Smooth muscle cell (in vitro differentiated cells): ENCODE measurements around the gene RNF217. TPM values are rescaled to one million over a fixed set of nuclear protein-coding genes. Genes with fewer than 3 reads are reported as not detected.
"Not testable (repeated sequence)": the region's sequence is repeated elsewhere in the genome, so short reads cannot be mapped to it uniquely, and the experiment has no call there.

Experiments used
- DNase-seq: peaks from one replicate; lab custom pipeline; 2025; ENCODE audit not compliant: unreplicated experiment; lab: John Stamatoyannopoulos, UW
- H2AFZ ChIP-seq: fragments of 200-600 bp; sonication (generic); 2 replicates; pipeline ENCODE4 v1.6.0; 2016; ENCODE audit warnings: antibody characterized with exemption, low read depth, mild to moderate bottlenecking
- H3F3A ChIP-seq: fragments of 200-600 bp; sonication (generic); 2 replicates; pipeline ENCODE4 v1.6.0; 2017; ENCODE audit warnings: antibody characterized with exemption, low read depth
- H3K27ac ChIP-seq: fragments of 200-600 bp; sonication (generic); 2 replicates; pipeline ENCODE4 v1.5.1; 2016; ENCODE audit warnings: low read depth, mild to moderate bottlenecking
- H3K27me3 ChIP-seq: fragments of 200-600 bp; sonication (generic); 2 replicates; pipeline ENCODE4 v1.6.1; 2016; ENCODE audit warnings: low read depth, mild to moderate bottlenecking
- H3K36me3 ChIP-seq: fragments of 200-600 bp; sonication (generic); 2 replicates; pipeline ENCODE4 v1.5.1; 2016; ENCODE audit warnings: low read depth
- H3K4me1 ChIP-seq: fragments of 200-600 bp; sonication (generic); 2 replicates; pipeline ENCODE4 v1.5.1; 2016; ENCODE audit warnings: low read depth
- H3K4me2 ChIP-seq: fragments of 200-600 bp; sonication (generic); 2 replicates; pipeline ENCODE4 v1.6.0; 2016; ENCODE audit warnings: mild to moderate bottlenecking
- H3K4me3 ChIP-seq: fragments of 200-600 bp; sonication (generic); 2 replicates; pipeline ENCODE4 v1.5.1; 2016; ENCODE audit warnings: mild to moderate bottlenecking
- H3K79me2 ChIP-seq: fragments of 200-600 bp; sonication (generic); 2 replicates; pipeline ENCODE4 v1.6.0; 2016; ENCODE audit warnings: low read depth, mild to moderate bottlenecking
- H3K9ac ChIP-seq: fragments of 200-600 bp; sonication (generic); 2 replicates; pipeline ENCODE4 v1.6.0; 2016; ENCODE audit warnings: low read depth
- H3K9me3 ChIP-seq: fragments of 200-600 bp; sonication (generic); replicated peaks from 2 replicates; pipeline ENCODE4 v1.5.1; 2016; ENCODE audit warnings: low read depth
- H4K20me1 ChIP-seq: fragments of 200-600 bp; sonication (generic); 2 replicates; pipeline ENCODE4 v1.6.0; 2016; ENCODE audit warnings: low read depth
- WGBS: methylation state at CpG from one replicate; pipeline ENCODE4 v1.1.7; 2016; ENCODE audit warnings: low lambda C conversion rate; 5-methylcytosine and 5-hydroxymethylcytosine counted together
- polyA plus RNA-seq: library from polyadenylated mRNA; unstranded; fragments of >200 nt; fragmentation: Nextera tagmentation; extraction: Ambion mirVana; gene quantifications from 2 replicates; pipeline ENCODE4 v1.2.1, GENCODE V29; 2016
- total RNA-seq: library from RNA; depleted of rRNA; stranded (reverse); fragments of >200 nt; gene quantifications from 2 replicates; pipeline ENCODE4 v1.2.3, GENCODE V29; 2014
- TF ChIP-seq, protein P1 (sequence below): fragments of 200-600 bp; sonication (generic); IDR thresholded peaks from 2 replicates; pipeline ENCODE4 v1.5.1; 2017; ENCODE audit warnings: borderline replicate concordance, mild to moderate bottlenecking, antibody characterized with exemption; ENCODE audit not compliant: insufficient read depth, poor library complexity, severe bottlenecking

RNF217 gene
- total and polyA plus RNA-seq, 2 experiments from 2014 or later, result 15.6 to 127 TPM

DNA sequence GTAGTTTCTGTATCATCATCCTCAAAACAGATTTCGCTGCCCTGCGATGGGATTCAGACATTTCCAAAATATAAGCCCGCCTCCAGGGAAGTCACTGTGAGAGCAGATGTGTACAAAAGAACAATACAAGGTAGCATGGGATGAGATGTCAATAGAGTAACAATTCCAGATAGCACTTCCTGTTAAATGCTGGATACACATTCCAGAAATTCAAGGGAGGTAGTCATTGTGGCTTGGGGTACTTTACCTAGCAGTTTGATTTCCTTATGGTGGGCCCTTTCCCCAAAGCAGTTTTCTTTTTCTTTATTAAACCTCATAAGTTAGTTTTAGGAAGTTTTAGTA lies 2.5 kb downstream of the RNF217 start:
- Histone ChIP-seq H3K4me3 (peak overlapping the region; percentile 93), H3K27ac (peak overlapping the region; percentile 89), H3K4me2 (peak overlapping the region; percentile 86), H3K36me3 (no peaks in the 10 kb centered on the region), H3F3A (peaks cover 19% of the 10 kb centered on the region), H3K79me2 (peaks cover 83% of the 10 kb centered on the region), H3K9me3 (no peaks in the 10 kb centered on the region), H3K9ac (peak overlapping the region; percentile 87), H3K27me3 (no peaks in the 10 kb centered on the region), H2AFZ (no peak overlapping the region), H4K20me1 (peaks cover 46% of the 10 kb centered on the region), H3K4me1 (peaks cover 23% of the 10 kb centered on the region)
- no peak for DNase-seq
- TF ChIP-seq, protein P1, sequence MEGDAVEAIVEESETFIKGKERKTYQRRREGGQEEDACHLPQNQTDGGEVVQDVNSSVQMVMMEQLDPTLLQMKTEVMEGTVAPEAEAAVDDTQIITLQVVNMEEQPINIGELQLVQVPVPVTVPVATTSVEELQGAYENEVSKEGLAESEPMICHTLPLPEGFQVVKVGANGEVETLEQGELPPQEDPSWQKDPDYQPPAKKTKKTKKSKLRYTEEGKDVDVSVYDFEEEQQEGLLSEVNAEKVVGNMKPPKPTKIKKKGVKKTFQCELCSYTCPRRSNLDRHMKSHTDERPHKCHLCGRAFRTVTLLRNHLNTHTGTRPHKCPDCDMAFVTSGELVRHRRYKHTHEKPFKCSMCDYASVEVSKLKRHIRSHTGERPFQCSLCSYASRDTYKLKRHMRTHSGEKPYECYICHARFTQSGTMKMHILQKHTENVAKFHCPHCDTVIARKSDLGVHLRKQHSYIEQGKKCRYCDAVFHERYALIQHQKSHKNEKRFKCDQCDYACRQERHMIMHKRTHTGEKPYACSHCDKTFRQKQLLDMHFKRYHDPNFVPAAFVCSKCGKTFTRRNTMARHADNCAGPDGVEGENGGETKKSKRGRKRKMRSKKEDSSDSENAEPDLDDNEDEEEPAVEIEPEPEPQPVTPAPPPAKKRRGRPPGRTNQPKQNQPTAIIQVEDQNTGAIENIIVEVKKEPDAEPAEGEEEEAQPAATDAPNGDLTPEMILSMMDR, result no peak
- WGBS, result 13% methylated on average over 3 of the region's 3 CpGs

DNA sequence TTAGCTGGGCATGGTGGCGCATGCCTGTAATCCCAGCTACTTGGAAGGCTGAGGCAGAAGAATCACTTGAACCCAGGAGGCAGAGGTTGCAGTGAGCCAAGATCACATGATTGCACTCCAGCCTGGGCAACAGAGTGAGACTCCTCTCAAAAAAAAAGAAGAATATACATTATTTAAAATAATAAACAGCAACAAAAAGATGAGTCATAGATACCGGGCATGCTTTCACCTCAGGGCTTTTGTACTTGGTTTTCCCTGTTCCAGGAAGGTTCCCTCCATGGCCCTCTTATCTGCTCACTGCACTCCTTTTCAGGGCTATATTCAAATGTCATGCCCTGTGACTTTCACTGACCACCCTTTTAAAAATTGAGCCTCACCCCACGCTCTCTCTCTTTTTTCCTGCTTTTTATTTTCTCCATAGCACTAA lies 3.2 kb downstream of the RNF217 start:
- peak overlapping the region; percentile 93 for H3K4me3 ChIP-seq
- H3K4me1 ChIP-seq, result peaks cover 23% of the 10 kb centered on the region
- H3K27ac ChIP-seq, result peak overlapping the region; percentile 89
- peak overlapping the region; percentile 86 for H3K4me2 ChIP-seq
- peaks cover 52% of the 10 kb centered on the region for H4K20me1 ChIP-seq
- H3K9me3 ChIP-seq, H2AFZ ChIP-seq, H3K36me3 ChIP-seq, DNase-seq, H3K9ac ChIP-seq, H3K27me3 ChIP-seq: not testable (repeated sequence)
- 58% methylated on average over 3 of the region's 3 CpGs for WGBS
- peaks cover 15% of the 10 kb centered on the region for H3F3A ChIP-seq
- peaks cover 83% of the 10 kb centered on the region for H3K79me2 ChIP-seq

DNA sequence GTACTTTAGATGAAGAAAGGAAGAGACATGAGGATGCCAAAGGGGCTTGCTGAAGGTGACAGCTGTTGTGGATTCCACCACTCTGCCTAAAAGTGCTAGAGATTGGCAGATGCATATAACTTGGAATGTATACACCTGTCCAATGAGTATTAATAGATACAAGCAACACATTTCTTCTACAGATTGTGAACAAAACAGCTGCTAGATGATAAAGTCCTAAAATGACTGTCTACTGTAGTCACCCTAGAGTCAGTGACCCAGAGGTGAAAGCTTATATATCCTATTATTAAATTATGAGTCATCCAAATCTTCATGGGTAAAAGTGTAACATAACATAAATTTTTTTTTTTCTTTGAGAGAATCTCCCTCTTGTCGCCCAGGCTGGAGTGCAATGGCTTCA lies 5.2 kb downstream of the RNF217 start:
- H3K36me3 ChIP-seq, result peaks cover 5% of the 10 kb centered on the region

DNA sequence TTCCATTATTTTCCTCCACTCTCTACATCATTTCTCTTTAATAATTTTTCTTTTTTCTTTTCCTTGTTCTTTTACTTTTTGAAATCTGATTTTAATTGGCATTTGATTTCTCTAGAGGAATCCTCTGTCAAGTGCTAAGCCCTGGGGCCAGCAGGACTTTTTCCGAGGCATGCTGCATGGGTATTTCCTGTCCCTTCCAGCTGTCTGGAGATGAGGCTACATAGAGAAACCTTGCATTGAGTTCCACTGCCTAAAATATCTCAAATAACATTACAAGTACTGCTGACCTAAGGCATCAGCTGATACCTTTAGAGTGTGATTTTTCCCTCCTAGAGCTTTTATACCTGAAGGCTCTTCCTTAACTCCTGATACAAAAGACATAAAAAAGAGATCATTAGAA lies 6.2 kb downstream of the RNF217 start:
- no peak overlapping the region for H2AFZ ChIP-seq
- no peaks in the 10 kb centered on the region for H3K27me3 ChIP-seq
- peaks cover 19% of the 10 kb centered on the region for H3K4me1 ChIP-seq
- H3K4me3 ChIP-seq, result no peak overlapping the region
- H3K36me3 ChIP-seq, result peaks cover 13% of the 10 kb centered on the region
- H3K9ac ChIP-seq, result no peak overlapping the region
- H4K20me1 ChIP-seq, result peaks cover 79% of the 10 kb centered on the region
- peak overlapping the region; percentile 21 for H3K4me2 ChIP-seq
- DNase-seq, result no peak
- H3K9me3 ChIP-seq, result no peaks in the 10 kb centered on the region
- H3K79me2 ChIP-seq, result peaks cover 99% of the 10 kb centered on the region
- TF ChIP-seq, protein P1, result no peak
- WGBS, result 9% methylated on average over 1 of the region's 1 CpG
- peak overlapping the region; percentile 13 for H3K27ac ChIP-seq
- peaks cover 15% of the 10 kb centered on the region for H3F3A ChIP-seq

More for the DNA sequence above, 5.2 kb downstream of the RNF217 start:
- Histone ChIP-seq H3K9me3 (no peaks in the 10 kb centered on the region), H3K4me2 (peak overlapping the region; percentile 86), H2AFZ (no peak overlapping the region), H3F3A (peaks cover 11% of the 10 kb centered on the region), H3K4me3 (no peak overlapping the region), H3K27me3 (no peaks in the 10 kb centered on the region), H4K20me1 (peaks cover 72% of the 10 kb centered on the region), H3K9ac (no peak overlapping the region), H3K4me1 (peaks cover 19% of the 10 kb centered on the region), H3K27ac (peak overlapping the region; percentile 89), H3K79me2 (peaks cover 99% of the 10 kb centered on the region)
- WGBS, result 93% methylated on average over 1 of the region's 1 CpG
- TF ChIP-seq, protein P1, result no peak
- no peak for DNase-seq
